Measurements from ENCODE around the gene CMTM4. TPM values are rescaled to one million over a fixed set of nuclear protein-coding genes. Genes with fewer than 3 reads are reported as not detected.

Gene CMTM4
- total and polyA plus RNA-seq, 2 of the 4 experiments (the other 2 are of a cell fraction), result 9.0 to 14.5 TPM

DNA sequence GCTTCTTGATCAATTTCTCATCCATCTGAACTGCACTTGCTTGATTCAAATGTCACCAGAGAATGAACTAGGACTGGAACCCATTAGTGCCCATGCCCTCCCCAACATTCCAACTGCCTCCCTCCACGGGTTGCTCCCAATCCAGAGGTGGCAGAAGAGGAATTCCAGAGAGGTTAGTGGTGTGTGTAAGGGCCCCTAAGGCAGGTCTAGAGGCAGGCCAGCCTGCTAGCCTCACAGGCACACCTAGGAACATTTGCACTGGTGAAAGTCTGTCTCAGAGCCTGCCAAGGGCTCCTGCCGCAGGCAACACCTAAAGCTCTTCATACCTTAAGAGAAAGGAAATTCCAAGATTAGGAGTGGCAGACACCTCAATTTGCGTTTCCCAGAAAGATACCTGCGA lies 21.2 kb upstream of the CMTM4 start:
- no peak overlapping the region for H3K27ac ChIP-seq (ENCODE audit: insufficient read depth, low read length)
- H3K14ac ChIP-seq (replicated peaks; ENCODE audit: low read depth, low read length), result no peak overlapping the region
- peaks cover 4% of the 10 kb centered on the region; the same call in 1 of the 2 replicates for H4K20me1 ChIP-seq (ENCODE audit: insufficient read depth, low read length)
- no peak overlapping the region for H2AK5ac ChIP-seq (ENCODE audit: low read depth, low read length)
- no CpG with 5 or more reads among the region's 4 CpGs for WGBS, 2 experiments (ENCODE audit: extremely low coverage in 2 of 2, insufficient read length in 1 of 2)
- no peak overlapping the region for H4K91ac ChIP-seq (ENCODE audit: insufficient read depth, low read depth, low read length)
- in situ Hi-C loops (cut with MboI; ENCODE audit: low sequenced_read_pairs) (no loop called here), intact Hi-C loops (cut with micrococcal nuclease) (loop anchor here (1.0 kb wide), 1 partner anchor 109 kb away; no protein-coding TSS in a partner anchor), dilution Hi-C loops (cut with HindIII; ENCODE audit: low sequenced_read_pairs, unreplicated experiment) (no loop called here)
- peaks cover 0 to 6% of the 10 kb centered on the region in 2 experiments; a peak in 1 of 4 replicates for H3K79me1 ChIP-seq (ENCODE audit: low read depth in 1 of 2, low read length in 2 of 2)
- no peak overlapping the region for H2AFZ ChIP-seq (replicated peaks; ENCODE audit: low read length, poor library complexity)
- H3K4me3 ChIP-seq (ENCODE audit: insufficient read depth, low read depth, low read length), result no peak overlapping the region
- ChIA-PET POLR2A (ENCODE audit: unreplicated experiment) (no interaction called here), CTCF (interaction anchor here (0.6 kb wide), 1 partner anchor 33 kb away, joined by 3 read pairs; the partner anchor contains the start of gene DYNC1LI2)
- no peak overlapping the region for H2BK120ac ChIP-seq (ENCODE audit: low read depth, low read length)
- no peak overlapping the region for H4K8ac ChIP-seq (ENCODE audit: low read depth in 2 of 2, low read length in 2 of 2)
- no peak overlapping the region for H2BK15ac ChIP-seq (ENCODE audit: low read depth, low read length)
- no peaks in the 10 kb centered on the region for H3K9me3 ChIP-seq (ENCODE audit: control insufficient read depth, insufficient read depth, low read length)
- peaks cover 6% of the 10 kb centered on the region for H3K9me1 ChIP-seq (ENCODE audit: insufficient read depth, low read length)
- no peak overlapping the region for H3K56ac ChIP-seq (ENCODE audit: extremely low read depth, insufficient read depth, low read length)
- no peak overlapping the region for H3K18ac ChIP-seq (ENCODE audit: low read depth, low read length)
- no peak for DNase-seq
- H3K9ac ChIP-seq (ENCODE audit: low read depth, low read length), result no peak overlapping the region
- H2AK9ac ChIP-seq (replicated peaks; ENCODE audit: low read depth, low read length, poor library complexity), result no peak overlapping the region
- no peak for ATAC-seq (ENCODE audit: low read depth)
- H3K36me3 ChIP-seq (ENCODE audit: control insufficient read depth, insufficient read depth, low read length), result peaks cover 8% of the 10 kb centered on the region
- no peak for TF ChIP-seq FOS (IDR thresholded peaks at IDR 0.05; ENCODE audit: low read depth, low read length)
- TF ChIP-seq POLR2A (IDR thresholded peaks at IDR 0.05; ENCODE audit: low read depth, low read length), result no peak
- TF ChIP-seq, protein P1, sequence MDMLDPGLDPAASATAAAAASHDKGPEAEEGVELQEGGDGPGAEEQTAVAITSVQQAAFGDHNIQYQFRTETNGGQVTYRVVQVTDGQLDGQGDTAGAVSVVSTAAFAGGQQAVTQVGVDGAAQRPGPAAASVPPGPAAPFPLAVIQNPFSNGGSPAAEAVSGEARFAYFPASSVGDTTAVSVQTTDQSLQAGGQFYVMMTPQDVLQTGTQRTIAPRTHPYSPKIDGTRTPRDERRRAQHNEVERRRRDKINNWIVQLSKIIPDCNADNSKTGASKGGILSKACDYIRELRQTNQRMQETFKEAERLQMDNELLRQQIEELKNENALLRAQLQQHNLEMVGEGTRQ (IDR thresholded peaks at IDR 0.05; ENCODE audit: low read depth, low read length), result no peak
- no peak for TF ChIP-seq RAD21 (IDR thresholded peaks at IDR 0.05; ENCODE audit: low read length)
- no peak for TF ChIP-seq MAFK (IDR thresholded peaks at IDR 0.05; ENCODE audit: low read depth, low read length)
- no peak for TF ChIP-seq ELK1 (IDR thresholded peaks at IDR 0.05; ENCODE audit: borderline replicate concordance, low read depth, low read length)
- TF ChIP-seq CHD1 (IDR thresholded peaks at IDR 0.05; ENCODE audit: low read depth, low read length), result no peak
- TF ChIP-seq RCOR1 (IDR thresholded peaks at IDR 0.05; ENCODE audit: insufficient replicate concordance, low read length), result no peak
- TF ChIP-seq SMC3 (IDR thresholded peaks at IDR 0.05; ENCODE audit: low read depth, low read length), result no peak
- no peak for TF ChIP-seq CEBPB (IDR thresholded peaks at IDR 0.05; ENCODE audit: low read depth, low read length)
- no peak overlapping the region for H3K4ac ChIP-seq (ENCODE audit: low read depth, low read length)
- H3K4me1 ChIP-seq (ENCODE audit: control insufficient read depth, insufficient read depth, low read length), result peaks cover 7% of the 10 kb centered on the region
- H3K23ac ChIP-seq (ENCODE audit: low read depth, low read length), result no peak overlapping the region
- no peak overlapping the region for H3K4me2 ChIP-seq (ENCODE audit: low read depth, low read length)
- no peak overlapping the region for H2BK20ac ChIP-seq (ENCODE audit: low read depth, low read length)
- H4K5ac ChIP-seq (ENCODE audit: low read depth, low read length), result no peak overlapping the region
- no peaks in the 10 kb centered on the region for H3K27me3 ChIP-seq (ENCODE audit: control insufficient read depth, insufficient read depth, low read length)
- BruUV-seq (replicated peaks), result no TSS peak
- peak overlapping the region; percentile 21 for H2BK5ac ChIP-seq (ENCODE audit: low read depth, low read length, poor library complexity, severe bottlenecking)

All from IMR-90 (cell line).